ENCODE measurements around the gene LPCAT1. TPM values are rescaled to one million over a fixed set of nuclear protein-coding genes. Genes with fewer than 3 reads are reported as not detected.

Gene LPCAT1
- total and polyA plus RNA-seq, 2 of the 13 experiments (the other 11 are each of a cell fraction or from before 2014, with no cell fraction given): 29.8 to 90.6 TPM

GRCh38 chr5:1555011-1555807, 31.4 kb upstream of the LPCAT1 start (continued):
- TF ChIP-seq ZNF34 (CRISPR knock-in tag; IDR thresholded peaks at IDR 0.05; ENCODE audit: borderline replicate concordance): no peak
- TF ChIP-seq BRF2 (CRISPR knock-in tag; IDR thresholded peaks at IDR 0.05): no peak
- TF ChIP-seq GFI1 (CRISPR knock-in tag; IDR thresholded peaks at IDR 0.05; ENCODE audit: borderline replicate concordance): peak; percentile 68; the same call in 1 of the 2 replicates
- TF ChIP-seq ZNF343 (CRISPR knock-in tag; IDR thresholded peaks at IDR 0.05): no peak
- TF ChIP-seq FOSL1 (CRISPR knock-in tag; IDR thresholded peaks at IDR 0.05; ENCODE audit: borderline replicate concordance): peak; percentile 71; the same call in 1 of the 2 replicates
- no peak for TF ChIP-seq PCBP2 (optimal IDR thresholded peaks at IDR 0.05; ENCODE audit: low read depth, low read length, poor library complexity, severe bottlenecking)
- peak; percentile 32 for TF ChIP-seq ZMYM3 (CRISPR knock-in tag; IDR thresholded peaks at IDR 0.05)
- TF ChIP-seq SNRNP70 (IDR thresholded peaks at IDR 0.05; ENCODE audit: low read depth, low read length): no peak
- TF ChIP-seq ZBTB21 (CRISPR knock-in tag; IDR thresholded peaks at IDR 0.05): peak; percentile 50
- no peak for TF ChIP-seq ZNF75D (CRISPR knock-in tag; IDR thresholded peaks at IDR 0.05; ENCODE audit: borderline replicate concordance)
- no peak; the same call in 1 of the 2 replicates for TF ChIP-seq RFXANK (CRISPR knock-in tag; IDR thresholded peaks at IDR 0.05)
- peak; percentile 91 for TF ChIP-seq ZNF878 (CRISPR knock-in tag; IDR thresholded peaks at IDR 0.05)
- TF ChIP-seq GATAD2A (CRISPR knock-in tag; IDR thresholded peaks at IDR 0.05): peak; percentile 97
- TF ChIP-seq NFE2L2 (IDR thresholded peaks at IDR 0.05; ENCODE audit: low read length): no peak
- TF ChIP-seq REST (IDR thresholded peaks at IDR 0.05; ENCODE audit: borderline replicate concordance in 1 of 2, low read depth in 1 of 2, low read length in 2 of 2): peak in 1 of 2 experiments; percentile 61; a peak in 2 of 4 replicates
- peak; percentile 99 for TF ChIP-seq RXRA (CRISPR knock-in tag; IDR thresholded peaks at IDR 0.05)
- no peak for TF ChIP-seq ZNF781 (CRISPR knock-in tag; IDR thresholded peaks at IDR 0.05; ENCODE audit: borderline replicate concordance, not compliant biosample characterization)
- TF ChIP-seq RBAK (CRISPR knock-in tag; IDR thresholded peaks at IDR 0.05): no peak
- TF ChIP-seq ZNF317 (CRISPR knock-in tag; IDR thresholded peaks at IDR 0.05): peak; percentile 70
- peak; percentile 24; the same call in 1 of the 2 replicates for TF ChIP-seq ZNF124 (CRISPR knock-in tag; IDR thresholded peaks at IDR 0.05)
- no peak for TF ChIP-seq NKX3-1 (CRISPR knock-in tag; IDR thresholded peaks at IDR 0.05)
- no peak for TF ChIP-seq ATF7 (IDR thresholded peaks at IDR 0.05)
- 0 out of 2 replicates have a peak, but pooled peaks have one; percentile 66 for TF ChIP-seq ATF7 (CRISPR knock-in tag; IDR thresholded peaks at IDR 0.05)
- peak; percentile 94 for TF ChIP-seq DPF2 (CRISPR knock-in tag; IDR thresholded peaks at IDR 0.05; ENCODE audit: borderline replicate concordance, low read depth)
- TF ChIP-seq KLF12 (CRISPR knock-in tag; IDR thresholded peaks at IDR 0.05; ENCODE audit: borderline replicate concordance): no peak
- no peak for TF ChIP-seq CHD2 (IDR thresholded peaks at IDR 0.05; ENCODE audit: low read depth, low read length)

Measured in HepG2 (cell line).